Choroid plexus epithelial cell (primary cell): ENCODE results near the gene KAZALD1.
A peak's percentile ranks its signal among the peaks of the same experiment; 100 is the strongest.
"Not testable (repeated sequence)": the region's sequence is repeated elsewhere in the genome, so short reads cannot be mapped to it uniquely, and the experiment has no call there.

Source experiments
- DNase-seq: peaks from one replicate; pipeline ENCODE4 v3.0.0-alpha.2; 2010; ENCODE audit warnings: low read depth
- H3K4me3 ChIP-seq: 2 replicates; pipeline ENCODE4 v1.5.1; 2011; ENCODE audit warnings: low read depth, mild to moderate bottlenecking, control low read depth, low read length, moderate library complexity
- TF ChIP-seq, protein P1 (sequence below): conservative IDR thresholded peaks from 2 replicates; pipeline ENCODE4 v1.5.1; 2011; ENCODE audit warnings: low read depth, mild to moderate bottlenecking, control low read depth, inconsistent platforms, low read length, moderate library complexity

Gene KAZALD1

DNA sequence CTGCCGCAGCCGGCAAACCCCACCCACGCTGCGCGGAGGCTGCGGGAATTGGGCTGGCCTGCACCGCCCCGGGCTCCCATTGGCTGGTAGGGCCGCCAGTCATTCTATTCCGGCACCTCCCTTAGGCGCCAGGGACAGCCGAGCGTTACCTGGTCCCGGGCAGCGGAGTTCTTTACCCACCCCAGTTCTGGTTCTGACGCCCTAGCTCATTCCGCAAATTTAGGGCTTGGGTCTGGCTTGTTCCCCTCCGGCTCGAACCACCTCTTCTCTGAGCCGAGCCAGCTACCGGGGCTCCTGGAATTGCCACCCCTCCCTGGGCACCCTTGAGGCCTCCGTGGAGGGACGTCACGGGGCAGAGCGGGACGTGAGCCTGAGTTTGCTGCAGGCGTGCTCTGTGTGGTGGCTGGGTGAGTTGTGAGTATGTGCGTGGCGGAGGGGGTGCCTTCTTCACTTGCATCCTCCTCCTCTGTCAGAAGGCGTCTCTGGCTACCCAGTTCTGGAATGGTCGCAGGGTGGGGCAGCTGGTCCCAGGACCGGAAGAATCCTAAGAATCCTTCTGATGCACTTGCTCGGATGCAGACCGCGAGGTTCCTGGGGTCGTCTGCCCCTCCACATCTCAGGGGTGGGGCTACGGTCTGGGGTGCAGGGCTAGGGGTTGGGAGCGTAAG is 30.5 kb upstream of the KAZALD1 start, which contains the start of the genes PDZD7 and SFXN3:
PDZD7 (minus strand) TSS at position 2 of the 668 bp plus-strand sequence. CDS start 910 bp downstream, outside the sequence.
SFXN3 (plus strand) TSS at position 107 of the 668 bp plus-strand sequence. CDS start 3,461 bp downstream, outside the sequence.
- H3K4me3 ChIP-seq = peak within 1 kb of the TSS; percentile 80
- DNase-seq = peak; percentile 95
- TF ChIP-seq, protein P1, sequence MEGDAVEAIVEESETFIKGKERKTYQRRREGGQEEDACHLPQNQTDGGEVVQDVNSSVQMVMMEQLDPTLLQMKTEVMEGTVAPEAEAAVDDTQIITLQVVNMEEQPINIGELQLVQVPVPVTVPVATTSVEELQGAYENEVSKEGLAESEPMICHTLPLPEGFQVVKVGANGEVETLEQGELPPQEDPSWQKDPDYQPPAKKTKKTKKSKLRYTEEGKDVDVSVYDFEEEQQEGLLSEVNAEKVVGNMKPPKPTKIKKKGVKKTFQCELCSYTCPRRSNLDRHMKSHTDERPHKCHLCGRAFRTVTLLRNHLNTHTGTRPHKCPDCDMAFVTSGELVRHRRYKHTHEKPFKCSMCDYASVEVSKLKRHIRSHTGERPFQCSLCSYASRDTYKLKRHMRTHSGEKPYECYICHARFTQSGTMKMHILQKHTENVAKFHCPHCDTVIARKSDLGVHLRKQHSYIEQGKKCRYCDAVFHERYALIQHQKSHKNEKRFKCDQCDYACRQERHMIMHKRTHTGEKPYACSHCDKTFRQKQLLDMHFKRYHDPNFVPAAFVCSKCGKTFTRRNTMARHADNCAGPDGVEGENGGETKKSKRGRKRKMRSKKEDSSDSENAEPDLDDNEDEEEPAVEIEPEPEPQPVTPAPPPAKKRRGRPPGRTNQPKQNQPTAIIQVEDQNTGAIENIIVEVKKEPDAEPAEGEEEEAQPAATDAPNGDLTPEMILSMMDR = no peak

DNA sequence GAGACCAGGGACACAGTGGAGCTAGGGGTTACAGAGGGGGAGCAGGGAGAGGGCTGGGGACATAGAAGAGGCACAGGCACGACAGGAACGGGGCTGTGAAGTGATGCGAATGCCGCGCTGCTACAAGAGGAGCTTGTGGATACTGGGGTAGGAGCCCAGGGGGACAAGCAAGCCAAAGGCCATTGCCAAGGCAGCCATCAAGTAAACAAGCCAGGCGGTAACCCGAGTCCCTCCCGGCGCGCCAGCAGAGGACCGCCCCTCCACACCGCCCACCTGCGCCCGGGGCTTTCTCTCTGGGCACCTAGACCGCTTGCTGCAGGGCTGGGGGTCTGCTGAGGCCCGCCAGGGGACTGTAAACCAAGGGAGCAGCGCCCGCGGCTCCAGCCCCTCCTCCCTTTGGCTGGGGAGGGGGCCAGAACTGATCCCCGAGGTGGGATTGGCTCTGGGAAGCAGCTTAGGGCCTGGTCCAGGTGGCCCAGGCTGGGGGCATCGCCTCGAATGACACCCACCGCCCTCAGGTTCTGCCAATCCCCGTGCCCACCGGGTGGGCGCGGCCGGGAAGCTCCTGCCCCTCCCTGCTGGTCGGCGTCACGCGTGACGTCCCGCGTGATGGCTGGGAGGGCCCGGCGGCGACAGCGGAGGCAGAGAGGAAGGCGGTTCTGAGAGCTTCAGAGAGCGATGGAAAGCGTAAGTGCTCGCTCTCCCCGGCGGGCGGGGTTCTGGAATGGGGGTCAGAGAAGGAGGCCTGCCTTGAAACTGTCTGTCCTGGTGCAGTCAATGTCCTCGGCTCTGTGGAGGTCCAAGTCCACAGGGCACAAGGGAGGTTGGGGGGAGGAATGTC is 29.8 kb upstream of the KAZALD1 start:
- peak; percentile 68 for DNase-seq
- TF ChIP-seq, protein P1 = no peak
- H3K4me3 ChIP-seq = peak overlapping the region; percentile 80

DNA sequence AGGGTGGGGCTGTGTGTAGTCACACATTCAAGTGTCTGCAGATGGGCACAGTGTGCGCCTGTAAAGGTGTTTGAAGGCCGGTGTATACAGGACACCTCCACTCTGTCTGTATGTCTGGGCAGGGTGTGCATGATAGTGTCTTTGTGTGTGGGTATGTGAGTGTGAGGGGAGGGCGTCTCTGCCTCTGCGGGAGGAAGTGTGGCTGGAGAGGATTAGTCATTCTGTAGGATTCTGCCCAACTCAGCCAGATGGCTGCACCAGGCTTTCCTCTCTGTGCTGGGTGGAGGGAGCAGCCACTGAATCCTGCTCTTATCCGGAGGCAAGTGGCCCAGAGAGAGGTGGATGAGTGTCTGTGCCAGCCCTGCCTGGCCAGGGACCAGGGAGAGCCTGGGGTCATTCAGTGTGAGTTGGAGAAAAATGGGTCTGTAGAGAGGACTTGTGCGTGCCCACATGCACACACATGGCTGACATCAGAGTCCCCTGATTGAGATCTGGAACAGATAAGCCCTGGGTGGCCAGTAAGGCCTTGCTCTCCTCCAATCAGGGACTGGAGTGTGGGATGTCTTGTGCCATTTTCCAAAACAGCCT is 29.1 kb upstream of the KAZALD1 start:
- TF ChIP-seq, protein P1 = no peak
- H3K4me3 ChIP-seq = peak overlapping the region; percentile 80
- DNase-seq = peak; percentile 88

DNA sequence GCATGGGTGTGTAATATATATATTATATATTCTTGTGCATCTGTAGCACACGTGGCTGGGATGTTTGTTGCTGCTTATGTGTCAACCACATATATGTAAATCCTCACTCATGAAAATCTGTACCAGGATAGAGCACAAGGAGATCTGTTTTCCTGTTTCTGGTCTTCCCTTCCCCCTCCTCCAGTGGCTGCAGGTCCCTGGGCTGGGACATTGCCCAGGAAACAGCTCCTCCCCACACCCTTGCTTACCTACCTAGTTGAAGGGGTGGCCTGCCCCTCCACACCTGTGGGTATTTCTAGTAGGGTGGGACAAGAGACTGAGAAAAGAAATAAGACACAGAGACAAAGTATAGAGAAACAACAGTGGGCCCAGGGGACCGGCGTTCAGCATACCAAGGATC is 28.5 kb upstream of the KAZALD1 start:
- no peak for DNase-seq
- peak overlapping the region; percentile 80 for H3K4me3 ChIP-seq
- TF ChIP-seq, protein P1 = no peak

DNA sequence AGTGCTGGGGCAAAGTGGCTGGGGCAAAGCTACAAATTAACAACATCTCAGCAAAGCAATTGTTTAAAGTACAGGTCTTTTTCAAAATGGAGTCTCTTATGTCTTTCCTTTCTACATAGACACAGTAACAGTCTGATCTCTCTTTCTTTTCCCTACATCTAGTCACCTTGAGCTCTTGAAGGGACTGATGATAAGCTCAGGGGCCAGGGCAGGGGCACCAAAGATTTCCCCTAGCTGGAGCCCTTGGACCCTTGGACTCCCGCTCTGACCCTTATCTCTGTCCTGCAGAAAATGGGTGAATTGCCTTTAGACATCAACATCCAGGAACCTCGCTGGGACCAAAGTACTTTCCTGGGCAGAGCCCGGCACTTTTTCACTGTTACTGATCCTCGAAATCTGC is 27.4 kb upstream of the KAZALD1 start:
- not testable (repeated sequence) for H3K4me3 ChIP-seq, DNase-seq

DNA sequence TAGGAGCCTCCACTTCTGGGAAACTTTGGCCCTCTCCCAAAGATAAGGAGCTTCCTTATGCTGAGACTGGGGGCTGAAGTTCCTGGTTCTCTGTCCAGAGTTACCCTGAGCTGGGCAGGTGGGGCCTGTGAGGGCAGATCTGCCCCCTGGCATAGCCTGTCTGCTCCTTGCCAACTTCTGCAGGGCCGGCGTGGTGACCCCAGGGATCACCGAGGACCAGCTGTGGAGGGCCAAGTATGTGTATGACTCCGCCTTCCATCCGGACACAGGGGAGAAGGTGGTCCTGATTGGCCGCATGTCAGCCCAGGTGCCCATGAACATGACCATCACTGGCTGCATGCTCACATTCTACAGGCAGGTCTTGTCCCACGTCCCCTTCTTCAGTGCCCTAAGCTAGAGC is 26.5 kb upstream of the KAZALD1 start:
- no peak overlapping the region for H3K4me3 ChIP-seq
- TF ChIP-seq, protein P1 = no peak
- no peak for DNase-seq
